Neural progenitor cell (in vitro differentiated cells): ENCODE results near the gene SEPTIN11. TPM values are rescaled to one million over a fixed set of nuclear protein-coding genes. Genes with fewer than 3 reads are reported as not detected.

Experiments
- DNase-seq: peaks from one replicate; pipeline ENCODE4 v3.0.0-alpha.2; 2016; ENCODE audit warnings: low spot score
- H2AFZ ChIP-seq: fragments of 200-600 bp; sonication (generic); replicated peaks from 2 replicates; pipeline ENCODE4 v1.6.1; 2016; ENCODE audit warnings: antibody characterized with exemption
- H3F3A ChIP-seq: fragments of 200-600 bp; sonication (generic); 2 replicates; pipeline ENCODE4 v1.6.1; 2016; ENCODE audit warnings: antibody characterized with exemption, low read depth
- H3K27ac ChIP-seq: fragments of 200-600 bp; sonication (generic); 2 replicates; pipeline ENCODE4 v1.5.1; 2016; ENCODE audit warnings: mild to moderate bottlenecking
- H3K27me3 ChIP-seq: fragments of 200-600 bp; sonication (generic); 2 replicates; pipeline ENCODE4 v1.6.1; 2016; ENCODE audit warnings: mild to moderate bottlenecking, moderate library complexity
- H3K36me3 ChIP-seq: fragments of 200-600 bp; sonication (generic); 2 replicates; pipeline ENCODE4 v1.5.1; 2016
- H3K4me1 ChIP-seq: fragments of 200-600 bp; sonication (generic); 2 replicates; pipeline ENCODE4 v1.6.1; 2016; ENCODE audit warnings: mixed run types
- H3K4me2 ChIP-seq: fragments of 200-600 bp; sonication (generic); 2 replicates; pipeline ENCODE4 v1.6.1; 2016
- H3K4me3 ChIP-seq: fragments of 200-600 bp; sonication (generic); 2 replicates; pipeline ENCODE4 v1.5.1; 2016
- H3K79me2 ChIP-seq: fragments of 200-600 bp; sonication (generic); 2 replicates; pipeline ENCODE4 v1.6.1; 2016; ENCODE audit warnings: low read depth
- H3K9ac ChIP-seq: fragments of 200-600 bp; sonication (generic); 2 replicates; pipeline ENCODE4 v1.6.1; 2016
- H3K9me3 ChIP-seq: fragments of 200-600 bp; sonication (generic); 2 replicates; pipeline ENCODE4 v1.5.1; 2016; ENCODE audit warnings: low read depth
- H4K20me1 ChIP-seq: fragments of 200-600 bp; sonication (generic); 2 replicates; pipeline ENCODE4 v1.6.1; 2016; ENCODE audit warnings: low read depth
- H3K27ac Mint-ChIP-seq: 3 replicates; pipeline ENCODE4 v1.8.0; 2021; ENCODE audit warnings: mixed read lengths
- H3K27me3 Mint-ChIP-seq: 2 replicates; pipeline ENCODE4 v1.8.0; 2022; ENCODE audit warnings: low read depth, mild to moderate bottlenecking, inconsistent platforms, moderate library complexity, mixed read lengths; ENCODE audit not compliant: insufficient read depth
- H3K36me3 Mint-ChIP-seq: 3 replicates; pipeline ENCODE4 v1.8.0; 2021; ENCODE audit warnings: mixed read lengths
- H3K4me1 Mint-ChIP-seq: 3 replicates; pipeline ENCODE4 v1.8.0; 2021; ENCODE audit warnings: mixed read lengths
- H3K4me3 Mint-ChIP-seq: 3 replicates; pipeline ENCODE4 v1.8.0; 2021; ENCODE audit warnings: mild to moderate bottlenecking, moderate library complexity, mixed read lengths
- H3K9me3 Mint-ChIP-seq: 3 replicates; pipeline ENCODE4 v1.8.0; 2020; ENCODE audit warnings: mixed read lengths
- EZH2 ChIP-seq: fragments of 200-600 bp; sonication (generic); IDR thresholded peaks from 2 replicates; pipeline ENCODE4 v1.6.1; 2017; ENCODE audit warnings: antibody characterized with exemption, mild to moderate bottlenecking, moderate library complexity
- EZH2phosphoT487 ChIP-seq: fragments of 200-600 bp; sonication (generic); IDR thresholded peaks from 2 replicates; pipeline ENCODE4 v1.6.1; 2017; ENCODE audit warnings: antibody characterized with exemption
- total RNA-seq: library from RNA; depleted of rRNA; stranded (reverse); fragments of >200 nt; gene quantifications from 2 replicates; pipeline ENCODE4 v1.2.3, GENCODE V29; 2015; ENCODE audit warnings: low replicate concordance
- TF ChIP-seq, protein P1 (sequence below): fragments of 200-600 bp; sonication (generic); IDR thresholded peaks from 2 replicates; pipeline ENCODE4 v1.5.1; 2017; ENCODE audit warnings: antibody characterized with exemption, mild to moderate bottlenecking

The SEPTIN11 gene
- total RNA-seq, 1 donor from 2014 or later, result 183 TPM

DNA sequence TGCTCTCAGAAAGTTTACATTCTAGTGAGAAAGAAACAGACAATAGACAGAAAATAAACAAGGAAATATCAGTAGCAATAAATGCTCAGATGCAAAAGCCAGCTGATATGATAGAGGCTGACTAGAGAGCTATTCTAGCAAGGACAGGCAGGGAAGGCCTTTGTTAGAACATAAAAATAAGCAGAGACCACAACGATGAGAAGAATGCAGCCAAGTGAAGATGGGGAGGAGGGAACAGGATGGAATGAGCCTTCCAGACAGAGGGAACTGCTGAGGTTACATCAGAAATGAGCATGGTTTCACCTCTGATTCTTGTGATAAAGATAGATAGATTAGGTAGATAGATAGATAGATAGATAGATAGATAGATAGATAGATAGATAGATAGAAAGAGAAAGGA is 44.0 kb upstream of the SEPTIN11 start:
- no peak overlapping the region for H3K4me3 ChIP-seq
- no peak overlapping the region for H3K9ac ChIP-seq
- H2AFZ ChIP-seq, result no peak overlapping the region
- no peak overlapping the region for H3K27ac ChIP-seq
- no peak overlapping the region for H3K4me2 ChIP-seq
- DNase-seq, result no peak
- no peaks in the 10 kb centered on the region for H3K9me3 ChIP-seq
- H3K4me1 ChIP-seq, result no peaks in the 10 kb centered on the region
- no peaks in the 10 kb centered on the region for H3K79me2 ChIP-seq
- H3F3A ChIP-seq, result no peaks in the 10 kb centered on the region
- Mint-ChIP-seq H3K4me1 (no peaks in the 10 kb centered on the region), H3K36me3 (no peaks in the 10 kb centered on the region), H3K9me3 (no peaks in the 10 kb centered on the region), H3K27ac (no peak overlapping the region), H3K4me3 (no peak overlapping the region), H3K27me3 (no peaks in the 10 kb centered on the region)
- peaks cover 20% of the 10 kb centered on the region for H3K27me3 ChIP-seq
- no peaks in the 10 kb centered on the region for H4K20me1 ChIP-seq
- TF ChIP-seq EZH2phosphoT487, result no peak
- no peak for TF ChIP-seq EZH2
- TF ChIP-seq, protein P1, sequence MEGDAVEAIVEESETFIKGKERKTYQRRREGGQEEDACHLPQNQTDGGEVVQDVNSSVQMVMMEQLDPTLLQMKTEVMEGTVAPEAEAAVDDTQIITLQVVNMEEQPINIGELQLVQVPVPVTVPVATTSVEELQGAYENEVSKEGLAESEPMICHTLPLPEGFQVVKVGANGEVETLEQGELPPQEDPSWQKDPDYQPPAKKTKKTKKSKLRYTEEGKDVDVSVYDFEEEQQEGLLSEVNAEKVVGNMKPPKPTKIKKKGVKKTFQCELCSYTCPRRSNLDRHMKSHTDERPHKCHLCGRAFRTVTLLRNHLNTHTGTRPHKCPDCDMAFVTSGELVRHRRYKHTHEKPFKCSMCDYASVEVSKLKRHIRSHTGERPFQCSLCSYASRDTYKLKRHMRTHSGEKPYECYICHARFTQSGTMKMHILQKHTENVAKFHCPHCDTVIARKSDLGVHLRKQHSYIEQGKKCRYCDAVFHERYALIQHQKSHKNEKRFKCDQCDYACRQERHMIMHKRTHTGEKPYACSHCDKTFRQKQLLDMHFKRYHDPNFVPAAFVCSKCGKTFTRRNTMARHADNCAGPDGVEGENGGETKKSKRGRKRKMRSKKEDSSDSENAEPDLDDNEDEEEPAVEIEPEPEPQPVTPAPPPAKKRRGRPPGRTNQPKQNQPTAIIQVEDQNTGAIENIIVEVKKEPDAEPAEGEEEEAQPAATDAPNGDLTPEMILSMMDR, result no peak
- no peaks in the 10 kb centered on the region for H3K36me3 ChIP-seq

DNA sequence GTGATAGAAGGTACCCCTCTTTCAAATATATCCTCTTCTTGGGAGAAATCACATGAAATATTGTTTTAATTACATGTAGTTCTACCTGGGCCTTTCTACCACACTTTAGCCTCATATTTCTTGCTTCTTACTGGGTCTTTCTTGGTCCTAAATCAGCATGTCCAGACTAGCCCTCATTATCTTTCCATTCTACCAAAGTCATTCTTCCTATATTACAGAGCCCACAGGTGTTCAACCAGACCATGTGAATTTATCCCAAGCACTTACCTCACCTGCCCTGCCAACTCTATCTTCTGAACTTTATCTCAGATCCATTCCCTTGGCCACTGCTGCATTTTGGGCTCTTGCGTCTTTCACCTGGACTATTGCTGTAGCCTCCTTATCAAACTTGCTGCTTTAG is 39.8 kb upstream of the SEPTIN11 start:
- H3K27me3 ChIP-seq, result no peaks in the 10 kb centered on the region
- Mint-ChIP-seq H3K9me3 (no peaks in the 10 kb centered on the region), H3K4me1 (no peaks in the 10 kb centered on the region), H3K36me3 (no peaks in the 10 kb centered on the region), H3K4me3 (no peak overlapping the region), H3K27ac (no peak overlapping the region), H3K27me3 (no peaks in the 10 kb centered on the region)
- H3K9me3 ChIP-seq, result no peaks in the 10 kb centered on the region
- H2AFZ ChIP-seq, result no peak overlapping the region
- no peaks in the 10 kb centered on the region for H4K20me1 ChIP-seq
- H3K4me1 ChIP-seq, result no peaks in the 10 kb centered on the region
- TF ChIP-seq EZH2 (no peak), EZH2phosphoT487 (no peak)
- TF ChIP-seq, protein P1, result no peak
- no peak for DNase-seq
- H3K27ac ChIP-seq, result no peak overlapping the region
- H3K9ac ChIP-seq, result no peak overlapping the region
- no peak overlapping the region for H3K4me3 ChIP-seq
- no peaks in the 10 kb centered on the region for H3K36me3 ChIP-seq
- H3K4me2 ChIP-seq, result no peak overlapping the region
- no peaks in the 10 kb centered on the region for H3F3A ChIP-seq
- no peaks in the 10 kb centered on the region for H3K79me2 ChIP-seq

DNA sequence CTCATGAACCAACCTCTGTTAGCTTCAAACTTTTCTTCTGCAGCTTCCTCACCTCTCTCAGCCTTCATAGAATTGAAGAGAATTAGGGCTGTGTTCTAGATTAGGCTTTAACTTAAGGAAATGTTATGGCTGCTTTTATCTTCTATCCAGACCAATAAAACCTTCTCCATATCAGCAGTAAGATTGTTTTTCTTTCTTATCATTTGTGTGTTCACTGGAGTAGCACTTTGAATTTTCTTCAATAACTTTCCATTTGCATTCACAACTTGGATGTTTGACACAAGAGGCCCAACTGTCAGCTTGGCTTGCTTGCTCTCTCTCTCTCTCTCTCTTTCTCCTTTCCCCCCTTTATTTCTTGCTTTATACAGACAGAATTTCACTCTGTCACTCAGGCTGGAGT is 28.8 kb upstream of the SEPTIN11 start:
- Mint-ChIP-seq H3K4me1 (no peaks in the 10 kb centered on the region), H3K27me3 (no peaks in the 10 kb centered on the region), H3K9me3 (peaks cover 9% of the 10 kb centered on the region), H3K36me3 (no peaks in the 10 kb centered on the region), H3K27ac (no peak overlapping the region), H3K4me3 (no peak overlapping the region)
- H2AFZ ChIP-seq, result no peak overlapping the region
- no peaks in the 10 kb centered on the region for H3F3A ChIP-seq
- H3K27me3 ChIP-seq, result no peaks in the 10 kb centered on the region
- no peak overlapping the region for H3K4me2 ChIP-seq
- H3K4me1 ChIP-seq, result no peaks in the 10 kb centered on the region
- H4K20me1 ChIP-seq, result no peaks in the 10 kb centered on the region
- H3K9ac ChIP-seq, result no peak overlapping the region
- TF ChIP-seq, protein P1, result no peak
- TF ChIP-seq EZH2 (no peak), EZH2phosphoT487 (no peak)
- H3K4me3 ChIP-seq, result no peak overlapping the region
- no peaks in the 10 kb centered on the region for H3K79me2 ChIP-seq
- no peaks in the 10 kb centered on the region for H3K36me3 ChIP-seq
- H3K9me3 ChIP-seq, result no peaks in the 10 kb centered on the region
- H3K27ac ChIP-seq, result no peak overlapping the region
- no peak for DNase-seq
